ENCODE measurements around the gene APOL1.
"Not testable (repeated sequence)": the region's sequence is repeated elsewhere in the genome, so short reads cannot be mapped to it uniquely, and the experiment has no call there.

Gene APOL1

GRCh38 chr22:36249160-36249559, 3.8 kb upstream of the APOL1 start:
- no peak overlapping the region for H3K4me2 ChIP-seq (ENCODE audit: low read length)
- no peaks in the 10 kb centered on the region for H3K79me2 ChIP-seq (ENCODE audit: control insufficient read depth, low read length)
- H3F3A ChIP-seq (ENCODE audit: control insufficient read depth, insufficient read depth), result no peaks in the 10 kb centered on the region
- H4K20me1 ChIP-seq (ENCODE audit: control insufficient read depth, insufficient read depth, low read depth, low read length), result no peaks in the 10 kb centered on the region
- no peaks in the 10 kb centered on the region for H3K27me3 ChIP-seq (ENCODE audit: control insufficient read depth, low read length)
- H3K4me3 ChIP-seq (ENCODE audit: low read length), result no peak overlapping the region
- no peaks in the 10 kb centered on the region for H3K36me3 ChIP-seq (ENCODE audit: control insufficient read depth, low read length)
- no peak overlapping the region for H3K27ac ChIP-seq (ENCODE audit: low read depth, low read length)
- H3K9me3 ChIP-seq (ENCODE audit: control insufficient read depth, insufficient read depth, low read length), result peaks cover 5% of the 10 kb centered on the region; the same call in 1 of the 2 replicates
- peaks cover 7% of the 10 kb centered on the region for H3K4me1 ChIP-seq (ENCODE audit: control insufficient read depth, low read length)
- TF ChIP-seq EZH2phosphoT487 (IDR thresholded peaks at IDR 0.05; ENCODE audit: borderline replicate concordance, low read length), result no peak
- no peak for TF ChIP-seq CTCF (IDR thresholded peaks at IDR 0.05; ENCODE audit: low read depth, low read length, poor library complexity, severe bottlenecking)
- no peaks in the 10 kb centered on the region for H3K9me2 ChIP-seq (replicated peaks; ENCODE audit: control insufficient read depth, low read length)

DNA sequence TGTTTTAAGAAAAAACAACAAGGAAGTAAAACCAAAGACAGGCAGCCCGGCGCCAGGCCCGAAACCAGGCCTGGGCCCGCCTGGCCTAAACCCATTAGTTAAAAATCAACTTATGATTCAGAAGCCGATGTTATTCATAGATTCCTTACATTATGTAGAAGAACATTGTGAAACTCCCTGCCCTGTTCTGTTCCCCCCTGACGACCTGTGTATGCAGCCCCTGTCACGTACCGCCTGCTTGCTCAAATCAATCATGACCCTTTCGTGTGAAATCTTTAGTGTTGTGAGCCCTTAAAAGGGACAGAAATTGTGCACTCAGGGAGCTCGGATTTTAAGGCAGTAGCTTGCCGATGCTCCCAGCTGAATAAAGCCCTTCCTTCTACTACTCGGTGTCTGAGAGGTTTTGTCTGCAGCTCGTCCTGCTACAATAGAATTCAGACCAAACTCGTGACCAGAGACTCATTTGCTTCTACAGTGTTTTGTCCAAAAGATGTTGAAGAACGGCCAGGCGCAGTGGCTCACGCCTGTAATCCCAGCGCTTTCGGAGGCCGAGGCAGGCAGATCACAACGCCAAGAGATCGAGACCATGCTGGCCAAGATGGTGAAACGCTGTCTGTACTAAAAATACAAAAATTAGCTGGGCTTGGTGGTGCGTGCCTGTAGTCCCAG, 2.5 kb upstream of the APOL1 start:
- not testable (repeated sequence) for H3K4me3 ChIP-seq (ENCODE audit: low read length)

DNA sequence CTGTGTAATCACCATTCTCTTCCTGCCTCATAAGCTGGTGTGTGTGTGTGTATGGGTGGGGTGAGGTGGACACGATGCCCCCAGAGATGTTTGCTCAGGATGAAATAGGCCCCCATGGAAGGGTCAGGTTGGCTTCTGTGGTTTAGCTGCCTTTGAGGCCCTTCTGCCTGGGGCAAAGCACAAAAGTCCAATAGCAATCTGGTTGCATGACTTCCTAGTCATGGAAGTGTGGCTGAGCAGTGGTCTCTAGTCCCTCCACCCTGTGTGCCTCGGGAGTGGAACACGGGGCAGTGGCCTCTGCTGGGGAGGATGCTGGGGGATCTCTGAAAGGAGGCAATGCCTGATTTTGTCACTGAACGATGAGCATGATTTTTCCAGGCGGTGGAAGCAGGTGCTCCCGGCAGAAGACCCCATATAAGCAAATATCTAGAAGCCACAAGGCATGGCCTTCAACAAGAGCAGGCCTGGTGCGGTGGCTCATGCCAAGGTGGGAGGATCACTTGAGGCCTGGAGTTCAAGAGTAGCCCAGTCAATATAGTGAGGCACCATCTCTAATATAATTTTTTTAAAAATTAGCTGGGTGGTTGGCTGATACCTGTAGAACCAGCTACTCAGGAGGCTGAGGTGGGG, 839 bp upstream of the APOL1 start:
- H3K4me3 ChIP-seq (ENCODE audit: low read length); H4K20me1 ChIP-seq (ENCODE audit: control insufficient read depth, insufficient read depth, low read depth, low read length); H3K4me1 ChIP-seq (ENCODE audit: control insufficient read depth, low read length); H3K79me2 ChIP-seq (ENCODE audit: control insufficient read depth, low read length); H3K9me2 ChIP-seq (replicated peaks; ENCODE audit: control insufficient read depth, low read length); H3K27ac ChIP-seq (ENCODE audit: low read depth, low read length); H3K36me3 ChIP-seq (ENCODE audit: control insufficient read depth, low read length); H3K9me3 ChIP-seq (ENCODE audit: control insufficient read depth, insufficient read depth, low read length); H3K4me2 ChIP-seq (ENCODE audit: low read length); H3F3A ChIP-seq (ENCODE audit: control insufficient read depth, insufficient read depth); H3K27me3 ChIP-seq (ENCODE audit: control insufficient read depth, low read length): not testable (repeated sequence)

More for the DNA sequence above, 2.5 kb upstream of the APOL1 start:
- H3K36me3 ChIP-seq (ENCODE audit: control insufficient read depth, low read length); H3K4me2 ChIP-seq (ENCODE audit: low read length); H4K20me1 ChIP-seq (ENCODE audit: control insufficient read depth, insufficient read depth, low read depth, low read length); H3K9me3 ChIP-seq (ENCODE audit: control insufficient read depth, insufficient read depth, low read length); H3K9me2 ChIP-seq (replicated peaks; ENCODE audit: control insufficient read depth, low read length); H3K27ac ChIP-seq (ENCODE audit: low read depth, low read length); H3K79me2 ChIP-seq (ENCODE audit: control insufficient read depth, low read length); H3K4me1 ChIP-seq (ENCODE audit: control insufficient read depth, low read length); H3K27me3 ChIP-seq (ENCODE audit: control insufficient read depth, low read length); H3F3A ChIP-seq (ENCODE audit: control insufficient read depth, insufficient read depth): not testable (repeated sequence)

- no peaks in the 10 kb centered on the region for H3K27me3 ChIP-seq (ENCODE audit: control insufficient read depth, low read length)
- no peak overlapping the region for H3K4me3 ChIP-seq (ENCODE audit: low read length)
- no peak for TF ChIP-seq CTCF (IDR thresholded peaks at IDR 0.05; ENCODE audit: low read depth, low read length, poor library complexity, severe bottlenecking)
- TF ChIP-seq EZH2phosphoT487 (IDR thresholded peaks at IDR 0.05; ENCODE audit: borderline replicate concordance, low read length), result no peak
- H3K4me2 ChIP-seq (ENCODE audit: low read length), result no peak overlapping the region
- H3K9me2 ChIP-seq (replicated peaks; ENCODE audit: control insufficient read depth, low read length), result no peaks in the 10 kb centered on the region
- H3K36me3 ChIP-seq (ENCODE audit: control insufficient read depth, low read length), result no peaks in the 10 kb centered on the region
- no peaks in the 10 kb centered on the region for H4K20me1 ChIP-seq (ENCODE audit: control insufficient read depth, insufficient read depth, low read depth, low read length)
- no peaks in the 10 kb centered on the region for H3K79me2 ChIP-seq (ENCODE audit: control insufficient read depth, low read length)
- H3F3A ChIP-seq (ENCODE audit: control insufficient read depth, insufficient read depth), result 0 out of 2 replicates have a peak, but pooled peaks cover 3% of the 10 kb centered on the region
- H3K4me1 ChIP-seq (ENCODE audit: control insufficient read depth, low read length), result peaks cover 13% of the 10 kb centered on the region
- H3K9me3 ChIP-seq (ENCODE audit: control insufficient read depth, insufficient read depth, low read length), result peaks cover 2% of the 10 kb centered on the region; the same call in 1 of the 2 replicates
- no peak overlapping the region for H3K27ac ChIP-seq (ENCODE audit: low read depth, low read length)
Measured at GRCh38 chr22:36253523-36254490, 874 bp downstream of the APOL1 start.

- not testable (repeated sequence) for H3K4me2 ChIP-seq (ENCODE audit: low read length); H3K36me3 ChIP-seq (ENCODE audit: control insufficient read depth, low read length); H4K20me1 ChIP-seq (ENCODE audit: control insufficient read depth, insufficient read depth, low read depth, low read length); H3K79me2 ChIP-seq (ENCODE audit: control insufficient read depth, low read length); H3K9me2 ChIP-seq (replicated peaks; ENCODE audit: control insufficient read depth, low read length); H3K4me3 ChIP-seq (ENCODE audit: low read length); H3F3A ChIP-seq (ENCODE audit: control insufficient read depth, insufficient read depth); H3K27ac ChIP-seq (ENCODE audit: low read depth, low read length); H3K9me3 ChIP-seq (ENCODE audit: control insufficient read depth, insufficient read depth, low read length); H3K27me3 ChIP-seq (ENCODE audit: control insufficient read depth, low read length)
- peaks cover 24% of the 10 kb centered on the region for H3K4me1 ChIP-seq (ENCODE audit: control insufficient read depth, low read length)
Measured at GRCh38 chr22:36255572-36255971, 2.6 kb downstream of the APOL1 start.
